GM23248 (cell line): ENCODE results near the gene ANKRD55.

Experiments used
- EZH2 ChIP-seq: fragments of 200-600 bp; sonication (generic); IDR thresholded peaks from 2 replicates; pipeline ENCODE4 v1.6.1; 2018; ENCODE audit warnings: antibody characterized with exemption, mild to moderate bottlenecking; ENCODE audit not compliant: insufficient read depth, poor library complexity, severe bottlenecking
- EZH2phosphoT487 ChIP-seq: fragments of 200-600 bp; sonication (generic); IDR thresholded peaks from 2 replicates; pipeline ENCODE4 v1.6.1; 2018; ENCODE audit warnings: antibody characterized with exemption, moderate library complexity, mild to moderate bottlenecking, low read depth; ENCODE audit not compliant: insufficient read depth

GRCh38 chr5:56272765-56273164 lies 39.6 kb upstream of the ANKRD55 start:
- TF ChIP-seq EZH2 (no peak), EZH2phosphoT487 (no peak)
